PC-3 (cell line): ENCODE results near the gene MAEA.

ENCODE experiments used
- EZH2 ChIP-seq: fragments of 300-600 bp; sonication (generic); IDR thresholded peaks from one replicate; pipeline ENCODE4 v1.6.1; 2017; ENCODE audit warnings: antibody characterized with exemption, mild to moderate bottlenecking, low read length; ENCODE audit not compliant: unreplicated experiment
- TF ChIP-seq, protein P1 (sequence below): fragments of 300-600 bp; sonication (generic); conservative IDR thresholded peaks from 2 replicates; pipeline ENCODE4 v1.5.1; 2017; ENCODE audit warnings: antibody characterized with exemption, low read depth, mild to moderate bottlenecking, low read length

- TF ChIP-seq, protein P1, sequence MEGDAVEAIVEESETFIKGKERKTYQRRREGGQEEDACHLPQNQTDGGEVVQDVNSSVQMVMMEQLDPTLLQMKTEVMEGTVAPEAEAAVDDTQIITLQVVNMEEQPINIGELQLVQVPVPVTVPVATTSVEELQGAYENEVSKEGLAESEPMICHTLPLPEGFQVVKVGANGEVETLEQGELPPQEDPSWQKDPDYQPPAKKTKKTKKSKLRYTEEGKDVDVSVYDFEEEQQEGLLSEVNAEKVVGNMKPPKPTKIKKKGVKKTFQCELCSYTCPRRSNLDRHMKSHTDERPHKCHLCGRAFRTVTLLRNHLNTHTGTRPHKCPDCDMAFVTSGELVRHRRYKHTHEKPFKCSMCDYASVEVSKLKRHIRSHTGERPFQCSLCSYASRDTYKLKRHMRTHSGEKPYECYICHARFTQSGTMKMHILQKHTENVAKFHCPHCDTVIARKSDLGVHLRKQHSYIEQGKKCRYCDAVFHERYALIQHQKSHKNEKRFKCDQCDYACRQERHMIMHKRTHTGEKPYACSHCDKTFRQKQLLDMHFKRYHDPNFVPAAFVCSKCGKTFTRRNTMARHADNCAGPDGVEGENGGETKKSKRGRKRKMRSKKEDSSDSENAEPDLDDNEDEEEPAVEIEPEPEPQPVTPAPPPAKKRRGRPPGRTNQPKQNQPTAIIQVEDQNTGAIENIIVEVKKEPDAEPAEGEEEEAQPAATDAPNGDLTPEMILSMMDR: no peak
- TF ChIP-seq EZH2: no peak
Observed at GRCh38 chr4:1369479-1370079, 79.9 kb downstream of the MAEA start.
